ENCODE results near the gene HTT.

The HTT gene

DNA sequence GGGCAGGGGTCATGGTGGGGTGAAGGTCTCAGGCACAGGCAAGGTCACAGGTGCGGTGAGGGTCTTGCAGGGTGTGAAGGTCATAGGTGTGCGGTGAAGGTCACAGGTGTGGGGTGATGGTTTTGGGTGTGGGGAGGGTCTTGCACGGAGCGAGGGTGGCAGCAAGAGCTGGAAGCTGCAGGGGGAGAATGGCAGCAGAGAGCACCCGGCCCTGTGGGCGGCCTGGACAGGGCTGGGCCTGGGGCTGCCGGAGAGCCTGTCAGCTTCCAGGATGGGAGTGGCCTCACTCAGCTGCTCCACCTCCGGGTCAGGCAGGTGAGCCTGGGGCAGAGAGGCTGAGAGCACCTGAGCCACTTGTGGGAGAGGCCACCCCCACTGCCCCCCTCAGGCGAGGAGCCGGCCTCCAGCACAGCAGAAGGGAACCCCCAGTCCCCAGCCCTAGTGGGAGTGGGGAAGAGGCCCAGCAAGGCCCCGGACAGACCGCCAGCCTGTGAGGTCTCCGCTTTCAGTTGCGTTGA is 176.0 kb downstream of the HTT start:
- Histone ChIP-seq H3K4me3 (replicated peaks; ENCODE audit: low read depth, low read length) (no peak overlapping the region), H3K27me3 (replicated peaks; ENCODE audit: control insufficient read depth, insufficient read depth, low read length) (no peaks in the 10 kb centered on the region), H3K36me3 (ENCODE audit: control insufficient read depth, insufficient read depth, low read length) (peaks cover 2% of the 10 kb centered on the region)
- TF ChIP-seq CTCF (IDR thresholded peaks at IDR 0.05; ENCODE audit: insufficient read depth, low read length, poor library complexity, severe bottlenecking), result no peak
- no peak for DNase-seq (ENCODE audit: extremely low read depth, insufficient read length)

GRCh38 chr4:3250956-3251690 is 176.6 kb downstream of the HTT start:
- DNase-seq (ENCODE audit: extremely low read depth, insufficient read length), result no peak
- Histone ChIP-seq H3K36me3 (ENCODE audit: control insufficient read depth, insufficient read depth, low read length) (peaks cover 2% of the 10 kb centered on the region), H3K27me3 (replicated peaks; ENCODE audit: control insufficient read depth, insufficient read depth, low read length) (no peaks in the 10 kb centered on the region), H3K4me3 (replicated peaks; ENCODE audit: low read depth, low read length) (no peak overlapping the region)
- TF ChIP-seq CTCF (IDR thresholded peaks at IDR 0.05; ENCODE audit: insufficient read depth, low read length, poor library complexity, severe bottlenecking), result no peak

GRCh38 chr4:3251691-3252479 is 177.4 kb downstream of the HTT start:
- no peak for TF ChIP-seq CTCF (IDR thresholded peaks at IDR 0.05; ENCODE audit: insufficient read depth, low read length, poor library complexity, severe bottlenecking)
- no peaks in the 10 kb centered on the region for H3K27me3 ChIP-seq (replicated peaks; ENCODE audit: control insufficient read depth, insufficient read depth, low read length)
- H3K36me3 ChIP-seq (ENCODE audit: control insufficient read depth, insufficient read depth, low read length), result peaks cover 2% of the 10 kb centered on the region
- no peak for DNase-seq (ENCODE audit: extremely low read depth, insufficient read length)
- no peak overlapping the region for H3K4me3 ChIP-seq (replicated peaks; ENCODE audit: low read depth, low read length)

- Histone ChIP-seq H3K36me3 (ENCODE audit: control insufficient read depth, insufficient read depth, low read length) (peaks cover 2% of the 10 kb centered on the region), H3K4me3 (replicated peaks; ENCODE audit: low read depth, low read length) (no peak overlapping the region), H3K27me3 (replicated peaks; ENCODE audit: control insufficient read depth, insufficient read depth, low read length) (no peaks in the 10 kb centered on the region)
- no peak for DNase-seq (ENCODE audit: extremely low read depth, insufficient read length)
- no peak for TF ChIP-seq CTCF (IDR thresholded peaks at IDR 0.05; ENCODE audit: insufficient read depth, low read length, poor library complexity, severe bottlenecking)
Observed at GRCh38 chr4:3252480-3252828, 178.0 kb downstream of the HTT start.

- H3K27me3 ChIP-seq (replicated peaks; ENCODE audit: control insufficient read depth, insufficient read depth, low read length), result no peaks in the 10 kb centered on the region
- peaks cover 2% of the 10 kb centered on the region for H3K36me3 ChIP-seq (ENCODE audit: control insufficient read depth, insufficient read depth, low read length)
- no peak for DNase-seq (ENCODE audit: extremely low read depth, insufficient read length)
- no peak overlapping the region for H3K4me3 ChIP-seq (replicated peaks; ENCODE audit: low read depth, low read length)
- TF ChIP-seq CTCF (IDR thresholded peaks at IDR 0.05; ENCODE audit: insufficient read depth, low read length, poor library complexity, severe bottlenecking), result no peak
Observed at GRCh38 chr4:3252831-3253641, 178.6 kb downstream of the HTT start.
